ENCODE measurements around the gene FBXO47. TPM values are rescaled to one million over a fixed set of nuclear protein-coding genes. Genes with fewer than 3 reads are reported as not detected.

Gene FBXO47
- total and polyA plus RNA-seq, 9 of the 15 experiments (the other 6 are each of a cell fraction or from before 2014, with no cell fraction given) = not detected

Small RNA genes within 50 kb of the gene (microRNA-seq; reads per million reads assigned to microRNA genes)
- gene MIR6779 (ENCODE audit: borderline microRNAs expressed) = not detected

Small RNA genes within 50 kb of the gene (small RNA-seq; reads per million reads assigned to genes)
- gene MIR6779 = not detected

Other genes with a start within 250 kb of the FBXO47 start
Only the 7 nearest of the 11 such genes appear.
- 509 and 525 TPM in 2 replicates for gene PSMB3, start 214.7 kb downstream of the FBXO47 start, total RNA-seq (2014; rRNA removed)
- 498 and 574 TPM in 2 replicates for gene PSMB3, start 214.7 kb downstream of the FBXO47 start, total RNA-seq (2014; rRNA removed; fragmentation: Illumina TruSeq; extraction: Trizol)
- gene PSMB3, start 214.7 kb downstream of the FBXO47 start, total RNA-seq (2015; rRNA removed; fragmentation: Illumina TruSeq; extraction: Trizol) = 469 and 476 TPM in 2 replicates
- gene PSMB3, start 214.7 kb downstream of the FBXO47 start, total RNA-seq (2021) = 460 and 522 TPM in 2 replicates
- 331 and 538 TPM in 2 replicates for gene PSMB3, start 214.7 kb downstream of the FBXO47 start, polyA plus RNA-seq (2011; rRNA removed)
- 538 and 584 TPM in 2 replicates for gene PSMB3, start 214.7 kb downstream of the FBXO47 start, polyA plus RNA-seq (2014; fragmentation: Illumina TruSeq; extraction: Trizol)
- gene PSMB3, start 214.7 kb downstream of the FBXO47 start, polyA plus RNA-seq (2014; fragmentation: Nextera tagmentation; extraction: Ambion mirVana) = 1,000 to 10,000 TPM; 2,413 to 2,775 TPM
- 729 and 824 TPM in 2 replicates for gene PSMB3, start 214.7 kb downstream of the FBXO47 start, polyA plus RNA-seq (2014; rRNA removed)
- gene PIP4K2B, start 167.8 kb downstream of the FBXO47 start, total RNA-seq (2014; rRNA removed) = 14.4 and 18.1 TPM in 2 replicates
- gene PIP4K2B, start 167.8 kb downstream of the FBXO47 start, total RNA-seq (2014; rRNA removed; fragmentation: Illumina TruSeq; extraction: Trizol) = 24.0 and 24.1 TPM in 2 replicates
- gene PIP4K2B, start 167.8 kb downstream of the FBXO47 start, total RNA-seq (2015; rRNA removed; fragmentation: Illumina TruSeq; extraction: Trizol) = 27.9 and 29.3 TPM in 2 replicates
- gene PIP4K2B, start 167.8 kb downstream of the FBXO47 start, total RNA-seq (2021) = 25.8 and 29.9 TPM in 2 replicates
- gene PIP4K2B, start 167.8 kb downstream of the FBXO47 start, polyA plus RNA-seq (2011; rRNA removed) = 16.6 and 23.0 TPM in 2 replicates
- 25.5 and 29.6 TPM in 2 replicates for gene PIP4K2B, start 167.8 kb downstream of the FBXO47 start, polyA plus RNA-seq (2014; fragmentation: Illumina TruSeq; extraction: Trizol)
- gene PIP4K2B, start 167.8 kb downstream of the FBXO47 start, polyA plus RNA-seq (2014; fragmentation: Nextera tagmentation; extraction: Ambion mirVana) = 1 to 10 TPM; 3.7 to 5.7 TPM
- gene PIP4K2B, start 167.8 kb downstream of the FBXO47 start, polyA plus RNA-seq (2014; rRNA removed) = 17.9 and 27.2 TPM in 2 replicates
- 16.8 and 18.6 TPM in 2 replicates for gene CWC25, start 142.1 kb downstream of the FBXO47 start, total RNA-seq (2014; rRNA removed)
- gene CWC25, start 142.1 kb downstream of the FBXO47 start, total RNA-seq (2014; rRNA removed; fragmentation: Illumina TruSeq; extraction: Trizol) = 19.0 and 19.2 TPM in 2 replicates
- 21.0 and 24.1 TPM in 2 replicates for gene CWC25, start 142.1 kb downstream of the FBXO47 start, total RNA-seq (2015; rRNA removed; fragmentation: Illumina TruSeq; extraction: Trizol)
- 16.5 and 17.4 TPM in 2 replicates for gene CWC25, start 142.1 kb downstream of the FBXO47 start, total RNA-seq (2021)
- 14.1 and 23.0 TPM in 2 replicates for gene CWC25, start 142.1 kb downstream of the FBXO47 start, polyA plus RNA-seq (2011; rRNA removed)
- 22.9 and 27.4 TPM in 2 replicates for gene CWC25, start 142.1 kb downstream of the FBXO47 start, polyA plus RNA-seq (2014; fragmentation: Illumina TruSeq; extraction: Trizol)
- gene CWC25, start 142.1 kb downstream of the FBXO47 start, polyA plus RNA-seq (2014; fragmentation: Nextera tagmentation; extraction: Ambion mirVana) = 10 to 100 TPM; 24.4 to 26.3 TPM
- 20.7 and 21.9 TPM in 2 replicates for gene CWC25, start 142.1 kb downstream of the FBXO47 start, polyA plus RNA-seq (2014; rRNA removed)
- 2,281 and 2,332 TPM in 2 replicates for gene RPL23, start 113.7 kb downstream of the FBXO47 start, total RNA-seq (2014; rRNA removed)
- 3,218 and 3,389 TPM in 2 replicates for gene RPL23, start 113.7 kb downstream of the FBXO47 start, total RNA-seq (2014; rRNA removed; fragmentation: Illumina TruSeq; extraction: Trizol)
- gene RPL23, start 113.7 kb downstream of the FBXO47 start, total RNA-seq (2015; rRNA removed; fragmentation: Illumina TruSeq; extraction: Trizol) = 2,524 and 2,706 TPM in 2 replicates
- gene RPL23, start 113.7 kb downstream of the FBXO47 start, total RNA-seq (2021) = 1,745 and 1,985 TPM in 2 replicates
- gene RPL23, start 113.7 kb downstream of the FBXO47 start, polyA plus RNA-seq (2011; rRNA removed) = 1,779 and 3,096 TPM in 2 replicates
- gene RPL23, start 113.7 kb downstream of the FBXO47 start, polyA plus RNA-seq (2014; fragmentation: Illumina TruSeq; extraction: Trizol) = 3,156 and 3,487 TPM in 2 replicates
- 1,000 to 10,000 TPM; 2,598 to 3,667 TPM for gene RPL23, start 113.7 kb downstream of the FBXO47 start, polyA plus RNA-seq (2014; fragmentation: Nextera tagmentation; extraction: Ambion mirVana)
- 3,128 and 3,158 TPM in 2 replicates for gene RPL23, start 113.7 kb downstream of the FBXO47 start, polyA plus RNA-seq (2014; rRNA removed)
- gene LASP1, start 97.3 kb downstream of the FBXO47 start, total RNA-seq (2014; rRNA removed) = 48.5 and 49.0 TPM in 2 replicates
- gene LASP1, start 97.3 kb downstream of the FBXO47 start, total RNA-seq (2014; rRNA removed; fragmentation: Illumina TruSeq; extraction: Trizol) = 35.1 and 38.8 TPM in 2 replicates
- gene LASP1, start 97.3 kb downstream of the FBXO47 start, total RNA-seq (2015; rRNA removed; fragmentation: Illumina TruSeq; extraction: Trizol) = 55.3 and 58.7 TPM in 2 replicates
- gene LASP1, start 97.3 kb downstream of the FBXO47 start, total RNA-seq (2021) = 112 and 125 TPM in 2 replicates
- gene LASP1, start 97.3 kb downstream of the FBXO47 start, polyA plus RNA-seq (2011; rRNA removed) = 45.9 and 62.1 TPM in 2 replicates
- 95.7 and 104 TPM in 2 replicates for gene LASP1, start 97.3 kb downstream of the FBXO47 start, polyA plus RNA-seq (2014; fragmentation: Illumina TruSeq; extraction: Trizol)
- gene LASP1, start 97.3 kb downstream of the FBXO47 start, polyA plus RNA-seq (2014; fragmentation: Nextera tagmentation; extraction: Ambion mirVana) = 10 to 100 TPM; 23.0 to 23.6 TPM
- 69.1 and 78.2 TPM in 2 replicates for gene LASP1, start 97.3 kb downstream of the FBXO47 start, polyA plus RNA-seq (2014; rRNA removed)
- gene PLXDC1, start 184.2 kb upstream of the FBXO47 start, total RNA-seq (2014; rRNA removed) = not detected in 2 replicates
- not detected in 2 replicates for gene PLXDC1, start 184.2 kb upstream of the FBXO47 start, total RNA-seq (2014; rRNA removed; fragmentation: Illumina TruSeq; extraction: Trizol)
- gene PLXDC1, start 184.2 kb upstream of the FBXO47 start, total RNA-seq (2015; rRNA removed; fragmentation: Illumina TruSeq; extraction: Trizol) = not detected in 2 replicates
- not detected in 2 replicates for gene PLXDC1, start 184.2 kb upstream of the FBXO47 start, total RNA-seq (2021)
- gene PLXDC1, start 184.2 kb upstream of the FBXO47 start, polyA plus RNA-seq (2011; rRNA removed) = 0.11 TPM in 1 of 2 replicates, not detected in the other
- gene PLXDC1, start 184.2 kb upstream of the FBXO47 start, polyA plus RNA-seq (2014; fragmentation: Illumina TruSeq; extraction: Trizol) = not detected in 2 replicates
- gene PLXDC1, start 184.2 kb upstream of the FBXO47 start, polyA plus RNA-seq (2014; fragmentation: Nextera tagmentation; extraction: Ambion mirVana) = not detected
- not detected in 2 replicates for gene PLXDC1, start 184.2 kb upstream of the FBXO47 start, polyA plus RNA-seq (2014; rRNA removed)
- gene ARL5C, start 198.8 kb upstream of the FBXO47 start, total RNA-seq (2014; rRNA removed) = not detected in 2 replicates
- gene ARL5C, start 198.8 kb upstream of the FBXO47 start, total RNA-seq (2014; rRNA removed; fragmentation: Illumina TruSeq; extraction: Trizol) = not detected in 2 replicates
- not detected in 2 replicates for gene ARL5C, start 198.8 kb upstream of the FBXO47 start, total RNA-seq (2015; rRNA removed; fragmentation: Illumina TruSeq; extraction: Trizol)
- gene ARL5C, start 198.8 kb upstream of the FBXO47 start, total RNA-seq (2021) = not detected in 2 replicates
- gene ARL5C, start 198.8 kb upstream of the FBXO47 start, polyA plus RNA-seq (2011; rRNA removed) = not detected in 2 replicates
- not detected in 2 replicates for gene ARL5C, start 198.8 kb upstream of the FBXO47 start, polyA plus RNA-seq (2014; fragmentation: Illumina TruSeq; extraction: Trizol)
- not detected for gene ARL5C, start 198.8 kb upstream of the FBXO47 start, polyA plus RNA-seq (2014; fragmentation: Nextera tagmentation; extraction: Ambion mirVana)
- gene ARL5C, start 198.8 kb upstream of the FBXO47 start, polyA plus RNA-seq (2014; rRNA removed) = not detected in 2 replicates

Measured in K562 (cell line).